H1 (cell line): ENCODE measurements around the gene DAZL.

Experiments
- CBX5 ChIP-seq: fragments of 300-800, 300-1000 bp; sonication (generic); IDR thresholded peaks from 2 replicates; pipeline ENCODE4 v1.7.1; 2016; ENCODE audit warnings: antibody characterized with exemption, low read length, low read depth
- CHD2 ChIP-seq: IDR thresholded peaks from 2 replicates; pipeline ENCODE4 v1.6.1; 2012; ENCODE audit warnings: low read length, improper control_type of control experiment
- CREB1 ChIP-seq: IDR thresholded peaks from 2 replicates; pipeline ENCODE4 v1.6.1; 2012; ENCODE audit warnings: inconsistent platforms
- CTCF ChIP-seq, 3 experiments: IDR thresholded peaks; 1 replicate in 2 of 3; 2 replicates in 1 of 3; pipeline versions ENCODE4 v1.5.1 to v1.6.1; 2011; ENCODE audit warnings: low read length in 3 of 3, mild to moderate bottlenecking in 3 of 3, inconsistent platforms in 2 of 3, low read depth in 1 of 3, moderate library complexity in 1 of 3; ENCODE audit not compliant: insufficient read depth in 1 of 3; ENCODE audit errors: control extremely low read depth in 1 of 3
- EP300 ChIP-seq, 2 experiments: IDR thresholded peaks; 1 replicate in 1 of 2; 2 replicates in 1 of 2; pipeline ENCODE4 v1.6.1; 2011 to 2012; ENCODE audit warnings: low read depth in 2 of 2, low read length in 2 of 2, mild to moderate bottlenecking in 2 of 2, borderline replicate concordance in 1 of 2, inconsistent platforms in 1 of 2, moderate library complexity in 1 of 2
- EZH2 ChIP-seq: fragments of 200-600 bp; sonication (generic); IDR thresholded peaks from 2 replicates; pipeline ENCODE4 v1.7.1; 2012; ENCODE audit warnings: low read depth, mild to moderate bottlenecking, moderate library complexity, low read length, inconsistent platforms; ENCODE audit not compliant: severe bottlenecking
- FOSL1 ChIP-seq: IDR thresholded peaks from 2 replicates; pipeline ENCODE4 v1.6.1; 2011; ENCODE audit warnings: mild to moderate bottlenecking, low read depth, low read length, moderate library complexity; ENCODE audit not compliant: insufficient read depth
- MAFK ChIP-seq: IDR thresholded peaks from 2 replicates; pipeline ENCODE4 v1.6.1; 2012; ENCODE audit warnings: low read depth, mild to moderate bottlenecking, improper control_type of control experiment, low read length
- POLR2A ChIP-seq, 2 experiments: IDR thresholded peaks; 1 replicate in 1 of 2; 2 replicates in 1 of 2; pipeline ENCODE4 v1.6.1; 2011; ENCODE audit warnings: low read depth in 2 of 2, low read length in 2 of 2, mild to moderate bottlenecking in 2 of 2; ENCODE audit errors: control extremely low read depth in 1 of 2
- POU5F1 ChIP-seq: IDR thresholded peaks from 2 replicates; pipeline ENCODE4 v1.6.1; 2011; ENCODE audit warnings: low read depth, mild to moderate bottlenecking, low read length, moderate library complexity
- SUZ12 ChIP-seq: fragments of 200-600 bp; sonication (generic); IDR thresholded peaks from 2 replicates; pipeline ENCODE4 v1.6.1; 2012; ENCODE audit warnings: mild to moderate bottlenecking, inconsistent platforms, low read length, moderate library complexity, mixed read lengths
- TAF1 ChIP-seq: IDR thresholded peaks from 2 replicates; pipeline ENCODE4 v1.6.1; 2011; ENCODE audit warnings: mild to moderate bottlenecking, low read depth, low read length
- TEAD4 ChIP-seq: IDR thresholded peaks from 2 replicates; pipeline ENCODE4 v1.6.1; 2012; ENCODE audit warnings: low read depth, low read length, inconsistent platforms, mixed read lengths

GRCh38 chr3:16546186-16547010 is 58.8 kb downstream of the DAZL start:
- no peak for TF ChIP-seq CTCF (IDR thresholded peaks at IDR 0.05; ENCODE audit: control extremely low read depth in 1 of 3, insufficient read depth in 1 of 3, low read depth in 1 of 3, low read length in 3 of 3)
- no peak for TF ChIP-seq CBX5
- no peak for TF ChIP-seq POU5F1
- no peak for TF ChIP-seq CHD2
- no peak for TF ChIP-seq MAFK
- TF ChIP-seq SUZ12: no peak
- no peak for TF ChIP-seq POLR2A (IDR thresholded peaks at IDR 0.05; ENCODE audit: control extremely low read depth in 1 of 2, low read depth in 2 of 2, low read length in 2 of 2)
- TF ChIP-seq FOSL1: no peak
- TF ChIP-seq TEAD4: no peak
- no peak for TF ChIP-seq EP300 (IDR thresholded peaks at IDR 0.05; ENCODE audit: borderline replicate concordance in 1 of 2, low read depth in 2 of 2, low read length in 2 of 2)
- TF ChIP-seq CREB1: no peak
- TF ChIP-seq TAF1: no peak
- TF ChIP-seq EZH2: no peak
